Neural cell (in vitro differentiated cells): ENCODE measurements around the gene METTL8. TPM values are rescaled to one million over a fixed set of nuclear protein-coding genes. Genes with fewer than 3 reads are reported as not detected.
A peak's percentile ranks its signal among the peaks of the same experiment; 100 is the strongest.

Experiments used
- H2AFZ ChIP-seq: fragments of 200-600, 300-800 bp; sonication (generic), shearing (Covaris generic); 2 replicates; pipeline ENCODE4 v1.6.0; 2014; ENCODE audit warnings: low read depth, mild to moderate bottlenecking, antibody characterized with exemption, low read length, moderate library complexity
- H3F3A ChIP-seq: fragments of 200-600 bp; shearing (Covaris generic); 2 replicates; pipeline ENCODE4 v1.6.1; 2016; ENCODE audit warnings: mild to moderate bottlenecking, moderate library complexity, mixed read lengths, antibody characterized with exemption, low read length; ENCODE audit not compliant: insufficient read depth, poor library complexity, severe bottlenecking
- H3K27ac ChIP-seq: fragments of 200-600, 300-800 bp; sonication (generic), shearing (Covaris generic); 2 replicates; pipeline ENCODE4 v1.5.1; 2014; ENCODE audit warnings: mild to moderate bottlenecking, low read length, moderate library complexity
- H3K27me3 ChIP-seq: fragments of 300-800, 200-600 bp; sonication (generic), shearing (Covaris generic); 2 replicates; pipeline ENCODE4 v1.6.0; 2014; ENCODE audit warnings: mild to moderate bottlenecking, low read depth, low read length, moderate library complexity; ENCODE audit not compliant: insufficient read depth
- H3K36me3 ChIP-seq: fragments of 300-800, 200-600 bp; sonication (generic), shearing (Covaris generic); 2 replicates; pipeline ENCODE4 v1.5.1; 2014; ENCODE audit warnings: mild to moderate bottlenecking, antibody characterized with exemption, low read length, moderate library complexity; ENCODE audit not compliant: insufficient read depth
- H3K4me2 ChIP-seq: fragments of 300-800, 200-600 bp; sonication (generic), shearing (Covaris generic); 2 replicates; pipeline ENCODE4 v1.6.0; 2014; ENCODE audit warnings: mild to moderate bottlenecking, low read length
- H3K4me3 ChIP-seq: fragments of 300-800, 200-600 bp; sonication (generic), shearing (Covaris generic); 2 replicates; pipeline ENCODE4 v1.5.1; 2014; ENCODE audit warnings: mild to moderate bottlenecking, low read length, moderate library complexity
- H3K79me2 ChIP-seq: fragments of 200-600 bp; shearing (Covaris generic); replicated peaks from 2 replicates; pipeline ENCODE4 v1.6.0; 2014; ENCODE audit warnings: mild to moderate bottlenecking, low read length, moderate library complexity; ENCODE audit not compliant: insufficient read depth
- H3K9ac ChIP-seq: fragments of 300-800, 200-600 bp; sonication (generic), shearing (Covaris generic); 2 replicates; pipeline ENCODE4 v1.6.1; 2016; ENCODE audit warnings: mild to moderate bottlenecking, low read length, mixed read lengths
- H3K9me2 ChIP-seq: fragments of 200-600 bp; shearing (Covaris generic); 2 replicates; pipeline ENCODE4 v1.6.1; 2016; ENCODE audit warnings: mild to moderate bottlenecking, low read length, mixed read lengths; ENCODE audit not compliant: insufficient read depth
- H3K9me3 ChIP-seq: fragments of 200-600, 300-800 bp; sonication (generic), shearing (Covaris generic); 2 replicates; pipeline ENCODE4 v1.6.1; 2016; ENCODE audit warnings: mild to moderate bottlenecking, mixed run types, low read length, moderate library complexity, mixed read lengths
- H4K20me1 ChIP-seq: fragments of 200-600 bp; shearing (Covaris generic); 2 replicates; pipeline ENCODE4 v1.6.1; 2016; ENCODE audit warnings: mild to moderate bottlenecking, mixed run types; ENCODE audit not compliant: insufficient read depth
- CTCF ChIP-seq: fragments of 450-650 bp; IDR thresholded peaks from 2 replicates; pipeline ENCODE4 v1.5.1; 2014; ENCODE audit warnings: antibody characterized with exemption, mild to moderate bottlenecking, moderate library complexity; ENCODE audit not compliant: poor library complexity, severe bottlenecking
- EP300 ChIP-seq: fragments of 450-650 bp; conservative IDR thresholded peaks from 2 replicates; pipeline ENCODE4 v1.6.1; 2014; ENCODE audit warnings: antibody characterized with exemption, mild to moderate bottlenecking, moderate library complexity; ENCODE audit not compliant: poor library complexity, severe bottlenecking
- EZH2 ChIP-seq: fragments of 200-600, 300-800 bp; shearing (Covaris generic), sonication (generic); IDR thresholded peaks from 2 replicates; pipeline ENCODE4 v1.6.1; 2014; ENCODE audit warnings: antibody characterized with exemption, low read length, borderline replicate concordance, mild to moderate bottlenecking; ENCODE audit not compliant: insufficient read depth, poor library complexity, severe bottlenecking
- MXI1 ChIP-seq: fragments of 450-650 bp; conservative IDR thresholded peaks from 2 replicates; pipeline ENCODE4 v1.6.1; 2014; ENCODE audit warnings: antibody characterized with exemption, mild to moderate bottlenecking; ENCODE audit not compliant: poor library complexity, severe bottlenecking
- POLR2AphosphoS5 ChIP-seq: IDR thresholded peaks from 2 replicates; pipeline ENCODE4 v1.6.1; 2012
- RAD21 ChIP-seq: fragments of 450-650 bp; conservative IDR thresholded peaks from 2 replicates; pipeline ENCODE4 v1.6.1; 2014; ENCODE audit warnings: antibody characterized with exemption, mild to moderate bottlenecking, moderate library complexity
- SMC3 ChIP-seq: fragments of 450-650 bp; conservative IDR thresholded peaks from 2 replicates; pipeline ENCODE4 v1.6.1; 2014; ENCODE audit warnings: antibody characterized with exemption, mild to moderate bottlenecking, moderate library complexity; ENCODE audit not compliant: poor library complexity
- TAF1 ChIP-seq: IDR thresholded peaks from 2 replicates; pipeline ENCODE4 v1.6.1; 2012; ENCODE audit warnings: low read depth
- polyA plus RNA-seq: library from polyadenylated mRNA; depleted of rRNA; stranded (reverse); fragments of >200 nt; gene quantifications from 2 replicates; pipeline ENCODE4 v1.2.3, GENCODE V29; 2014
- TF ChIP-seq, protein P1 (sequence below): IDR thresholded peaks from 2 replicates; pipeline ENCODE4 v1.6.1; 2012; ENCODE audit warnings: borderline replicate concordance

Gene METTL8
- polyA plus RNA-seq, 1 donor from 2014 or later, result 13.7 TPM

DNA sequence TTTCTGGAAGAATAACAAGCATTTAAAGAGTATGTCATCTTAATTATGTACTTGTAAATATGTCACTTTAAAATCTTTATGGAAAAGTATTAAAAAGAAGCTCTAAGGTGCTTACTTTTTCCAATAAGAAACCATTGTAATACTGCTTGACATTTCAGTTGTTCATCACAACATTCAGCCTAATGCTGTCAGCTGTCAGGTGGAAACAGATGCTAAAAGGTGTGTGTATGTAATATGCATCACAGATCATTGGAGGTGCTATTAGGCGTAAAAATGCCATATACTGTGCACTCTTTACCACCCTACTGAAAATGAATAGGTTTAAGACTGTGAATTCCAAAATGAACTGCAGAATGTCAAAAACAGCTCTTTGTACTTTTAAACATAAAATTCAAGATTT, 40.3 kb downstream of the METTL8 start:
- Histone ChIP-seq H3K9me3 (no peaks in the 10 kb centered on the region), H3K9ac (peak overlapping the region; percentile 53), H3K9me2 (no peaks in the 10 kb centered on the region), H3K27ac (peak overlapping the region; percentile 90), H3K4me3 (peak overlapping the region; percentile 36), H3F3A (no peaks in the 10 kb centered on the region), H3K27me3 (no peaks in the 10 kb centered on the region), H4K20me1 (no peaks in the 10 kb centered on the region), H3K79me2 (no peaks in the 10 kb centered on the region), H3K36me3 (no peaks in the 10 kb centered on the region), H2AFZ (no peak overlapping the region), H3K4me2 (peak overlapping the region; percentile 27)
- peak; percentile 89 for TF ChIP-seq POLR2AphosphoS5
- peak; percentile 97 for TF ChIP-seq EP300
- TF ChIP-seq CTCF, result no peak
- peak; percentile 27 for TF ChIP-seq SMC3
- peak; percentile 38 for TF ChIP-seq RAD21
- no peak for TF ChIP-seq TAF1

GRCh38 chr2:171391532-171391931, 42.3 kb downstream of the METTL8 start:
- TF ChIP-seq POLR2AphosphoS5 (no peak), CTCF (no peak), TAF1 (no peak), RAD21 (no peak), MXI1 (no peak), SMC3 (no peak), EZH2 (no peak), EP300 (no peak)
- TF ChIP-seq, protein P1, sequence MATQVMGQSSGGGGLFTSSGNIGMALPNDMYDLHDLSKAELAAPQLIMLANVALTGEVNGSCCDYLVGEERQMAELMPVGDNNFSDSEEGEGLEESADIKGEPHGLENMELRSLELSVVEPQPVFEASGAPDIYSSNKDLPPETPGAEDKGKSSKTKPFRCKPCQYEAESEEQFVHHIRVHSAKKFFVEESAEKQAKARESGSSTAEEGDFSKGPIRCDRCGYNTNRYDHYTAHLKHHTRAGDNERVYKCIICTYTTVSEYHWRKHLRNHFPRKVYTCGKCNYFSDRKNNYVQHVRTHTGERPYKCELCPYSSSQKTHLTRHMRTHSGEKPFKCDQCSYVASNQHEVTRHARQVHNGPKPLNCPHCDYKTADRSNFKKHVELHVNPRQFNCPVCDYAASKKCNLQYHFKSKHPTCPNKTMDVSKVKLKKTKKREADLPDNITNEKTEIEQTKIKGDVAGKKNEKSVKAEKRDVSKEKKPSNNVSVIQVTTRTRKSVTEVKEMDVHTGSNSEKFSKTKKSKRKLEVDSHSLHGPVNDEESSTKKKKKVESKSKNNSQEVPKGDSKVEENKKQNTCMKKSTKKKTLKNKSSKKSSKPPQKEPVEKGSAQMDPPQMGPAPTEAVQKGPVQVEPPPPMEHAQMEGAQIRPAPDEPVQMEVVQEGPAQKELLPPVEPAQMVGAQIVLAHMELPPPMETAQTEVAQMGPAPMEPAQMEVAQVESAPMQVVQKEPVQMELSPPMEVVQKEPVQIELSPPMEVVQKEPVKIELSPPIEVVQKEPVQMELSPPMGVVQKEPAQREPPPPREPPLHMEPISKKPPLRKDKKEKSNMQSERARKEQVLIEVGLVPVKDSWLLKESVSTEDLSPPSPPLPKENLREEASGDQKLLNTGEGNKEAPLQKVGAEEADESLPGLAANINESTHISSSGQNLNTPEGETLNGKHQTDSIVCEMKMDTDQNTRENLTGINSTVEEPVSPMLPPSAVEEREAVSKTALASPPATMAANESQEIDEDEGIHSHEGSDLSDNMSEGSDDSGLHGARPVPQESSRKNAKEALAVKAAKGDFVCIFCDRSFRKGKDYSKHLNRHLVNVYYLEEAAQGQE, result no peak
- Histone ChIP-seq H3K4me3 (no peak overlapping the region), H2AFZ (no peak overlapping the region), H3K36me3 (no peaks in the 10 kb centered on the region), H3F3A (no peaks in the 10 kb centered on the region), H3K9me2 (no peaks in the 10 kb centered on the region), H3K27me3 (no peaks in the 10 kb centered on the region), H3K4me2 (no peak overlapping the region), H3K9ac (no peak overlapping the region), H3K9me3 (no peaks in the 10 kb centered on the region), H3K27ac (no peak overlapping the region), H3K79me2 (no peaks in the 10 kb centered on the region), H4K20me1 (no peaks in the 10 kb centered on the region)
